Ishikawa (cell line): ENCODE data around the gene SASH1.

Experiments
- CEBPB ChIP-seq: IDR thresholded peaks from 2 replicates; pipeline ENCODE4 v1.6.1; 2012
- CREB1 ChIP-seq: IDR thresholded peaks from 2 replicates; pipeline ENCODE4 v1.6.1; 2012; ENCODE audit warnings: low read depth
- EP300 ChIP-seq: IDR thresholded peaks from 2 replicates; pipeline ENCODE4 v1.6.1; 2012; ENCODE audit warnings: borderline replicate concordance
- FOXM1 ChIP-seq: IDR thresholded peaks from 2 replicates; pipeline ENCODE4 v1.6.1; 2012; ENCODE audit warnings: low read depth, borderline replicate concordance
- NFIC ChIP-seq: IDR thresholded peaks from 2 replicates; pipeline ENCODE4 v1.6.1; 2012
- RAD21 ChIP-seq: IDR thresholded peaks from 2 replicates; pipeline ENCODE4 v1.6.1; 2012; ENCODE audit warnings: low read depth
- TAF1 ChIP-seq: IDR thresholded peaks from 2 replicates; pipeline ENCODE4 v1.6.1; 2012; ENCODE audit warnings: low read depth, mild to moderate bottlenecking
- TCF12 ChIP-seq: IDR thresholded peaks from 2 replicates; pipeline ENCODE4 v1.6.1; 2012; ENCODE audit warnings: low read depth
- YY1 ChIP-seq: IDR thresholded peaks from 2 replicates; pipeline ENCODE4 v1.6.1; 2012; ENCODE audit warnings: low read depth
- ZBTB7A ChIP-seq: IDR thresholded peaks from 2 replicates; pipeline ENCODE4 v1.6.1; 2012; ENCODE audit warnings: low read depth
- TF ChIP-seq, protein P1 (sequence below): IDR thresholded peaks from 2 replicates; pipeline ENCODE4 v1.6.1; 2012
- TF ChIP-seq, protein P2 (sequence below): IDR thresholded peaks from 2 replicates; pipeline ENCODE4 v1.6.1; 2012; ENCODE audit warnings: low read depth, mild to moderate bottlenecking

DNA sequence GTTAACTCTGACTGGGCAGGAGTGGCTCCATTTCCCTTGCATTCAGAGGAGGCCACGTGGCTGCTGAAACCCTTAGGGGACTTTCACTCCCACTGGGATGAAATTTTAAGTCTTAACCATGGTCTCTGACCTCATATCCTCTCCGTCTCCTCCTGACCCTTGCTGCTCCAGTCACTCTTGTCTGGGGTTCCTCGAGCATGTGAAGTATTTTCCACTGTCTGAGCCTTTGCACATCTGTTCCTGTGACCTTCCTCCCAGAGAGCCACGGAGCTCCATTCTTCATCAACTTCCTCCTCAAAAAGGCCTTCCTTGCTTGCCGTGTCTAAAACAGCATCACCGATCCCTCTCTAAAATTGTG is 251.2 kb downstream of the SASH1 start:
- TF ChIP-seq RAD21 (no peak), EP300 (no peak), TAF1 (no peak), TCF12 (no peak), ZBTB7A (no peak), NFIC (no peak), FOXM1 (no peak), CREB1 (no peak), YY1 (no peak), CEBPB (no peak)
- TF ChIP-seq, protein P1, sequence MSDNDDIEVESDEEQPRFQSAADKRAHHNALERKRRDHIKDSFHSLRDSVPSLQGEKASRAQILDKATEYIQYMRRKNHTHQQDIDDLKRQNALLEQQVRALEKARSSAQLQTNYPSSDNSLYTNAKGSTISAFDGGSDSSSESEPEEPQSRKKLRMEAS, result no peak
- TF ChIP-seq, protein P2, sequence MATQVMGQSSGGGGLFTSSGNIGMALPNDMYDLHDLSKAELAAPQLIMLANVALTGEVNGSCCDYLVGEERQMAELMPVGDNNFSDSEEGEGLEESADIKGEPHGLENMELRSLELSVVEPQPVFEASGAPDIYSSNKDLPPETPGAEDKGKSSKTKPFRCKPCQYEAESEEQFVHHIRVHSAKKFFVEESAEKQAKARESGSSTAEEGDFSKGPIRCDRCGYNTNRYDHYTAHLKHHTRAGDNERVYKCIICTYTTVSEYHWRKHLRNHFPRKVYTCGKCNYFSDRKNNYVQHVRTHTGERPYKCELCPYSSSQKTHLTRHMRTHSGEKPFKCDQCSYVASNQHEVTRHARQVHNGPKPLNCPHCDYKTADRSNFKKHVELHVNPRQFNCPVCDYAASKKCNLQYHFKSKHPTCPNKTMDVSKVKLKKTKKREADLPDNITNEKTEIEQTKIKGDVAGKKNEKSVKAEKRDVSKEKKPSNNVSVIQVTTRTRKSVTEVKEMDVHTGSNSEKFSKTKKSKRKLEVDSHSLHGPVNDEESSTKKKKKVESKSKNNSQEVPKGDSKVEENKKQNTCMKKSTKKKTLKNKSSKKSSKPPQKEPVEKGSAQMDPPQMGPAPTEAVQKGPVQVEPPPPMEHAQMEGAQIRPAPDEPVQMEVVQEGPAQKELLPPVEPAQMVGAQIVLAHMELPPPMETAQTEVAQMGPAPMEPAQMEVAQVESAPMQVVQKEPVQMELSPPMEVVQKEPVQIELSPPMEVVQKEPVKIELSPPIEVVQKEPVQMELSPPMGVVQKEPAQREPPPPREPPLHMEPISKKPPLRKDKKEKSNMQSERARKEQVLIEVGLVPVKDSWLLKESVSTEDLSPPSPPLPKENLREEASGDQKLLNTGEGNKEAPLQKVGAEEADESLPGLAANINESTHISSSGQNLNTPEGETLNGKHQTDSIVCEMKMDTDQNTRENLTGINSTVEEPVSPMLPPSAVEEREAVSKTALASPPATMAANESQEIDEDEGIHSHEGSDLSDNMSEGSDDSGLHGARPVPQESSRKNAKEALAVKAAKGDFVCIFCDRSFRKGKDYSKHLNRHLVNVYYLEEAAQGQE, result no peak
